HG03095 (cell line): ENCODE data around the gene TDRD10.

Experiments used
- ATAC-seq: cut with Tn5 transposase; IDR thresholded peaks from one replicate; pipeline ENCODE4 v1.9.1; 2021; ENCODE audit warnings: moderate library complexity; ENCODE audit not compliant: unreplicated experiment

TDRD10 gene

GRCh38 chr1:154551474-154551873 lies 49.5 kb downstream of the TDRD10 start:
- no peak for ATAC-seq

GRCh38 chr1:154552036-154552435 lies 50.0 kb downstream of the TDRD10 start:
- no peak for ATAC-seq

GRCh38 chr1:154553056-154554030 lies 51.3 kb downstream of the TDRD10 start:
- no peak for ATAC-seq

GRCh38 chr1:154556422-154556821 lies 54.4 kb downstream of the TDRD10 start:
- ATAC-seq = no peak

GRCh38 chr1:154557248-154557938 lies 55.4 kb downstream of the TDRD10 start:
- ATAC-seq = no peak

GRCh38 chr1:154557939-154558719 lies 56.1 kb downstream of the TDRD10 start, which contains the start of gene UBE2Q1:
Gene UBE2Q1, minus strand, starts transcription at chr1:154558662. Its CDS starts 109 bp downstream, at chr1:154558553.
- ATAC-seq = no peak

GRCh38 chr1:154558720-154559465 lies 56.9 kb downstream of the TDRD10 start:
- peak; percentile 87 for ATAC-seq

- peak; percentile 39 for ATAC-seq
Observed at GRCh38 chr1:154559466-154560044, 57.5 kb downstream of the TDRD10 start.

GRCh38 chr1:154565876-154566275 lies 63.9 kb downstream of the TDRD10 start:
- no peak for ATAC-seq

- ATAC-seq = no peak
Observed at GRCh38 chr1:154567386-154568156, 65.6 kb downstream of the TDRD10 start, which contains the start of gene CHRNB2. Gene CHRNB2, plus strand, starts transcription at chr1:154567778. Its CDS starts 267 bp downstream, at chr1:154568045.

- ATAC-seq = no peak
Observed at GRCh38 chr1:154568157-154568815, 66.3 kb downstream of the TDRD10 start.

- no peak for ATAC-seq
Observed at GRCh38 chr1:154571244-154571963, 69.4 kb downstream of the TDRD10 start.

- ATAC-seq = no peak
Observed at GRCh38 chr1:154571964-154572288, 69.9 kb downstream of the TDRD10 start.

- no peak for ATAC-seq
Observed at GRCh38 chr1:154572468-154573167, 70.6 kb downstream of the TDRD10 start.

GRCh38 chr1:154573168-154573510 lies 71.1 kb downstream of the TDRD10 start:
- no peak for ATAC-seq

GRCh38 chr1:154574716-154575115 lies 72.7 kb downstream of the TDRD10 start:
- ATAC-seq = no peak

GRCh38 chr1:154575147-154575927 lies 73.3 kb downstream of the TDRD10 start:
- ATAC-seq = no peak
